PC-3 (cell line): ENCODE measurements around the gene PRR16. TPM values are rescaled to one million over a fixed set of nuclear protein-coding genes. Genes with fewer than 3 reads are reported as not detected.

Experiments used
- ATAC-seq: fragments of 200-7000 bp; cut with Tn5 transposase; 2 replicates; pipeline ENCODE4 v1.9.1; 2020; ENCODE audit warnings: mild to moderate bottlenecking, moderate library complexity
- BruUV-seq: library from RNA; stranded (reverse); fragments of 400-500 nt; replicated peaks from 2 replicates; lab custom pipeline; 2021; lab: Mats Ljungman, UMichigan
- CTCF ChIA-PET: fragments of 300-600 bp; sonication (Branson Sonifier 250); formaldehyde crosslinking; loops from one replicate; lab custom pipeline; 2022; ENCODE audit warnings: antibody characterized with exemption; lab: Charles Lee
- POLR2A ChIA-PET: fragments of 300-600 bp; sonication (Branson Sonifier 250); formaldehyde crosslinking; loops from one replicate; lab custom pipeline; 2022; ENCODE audit warnings: antibody characterized with exemption; ENCODE audit not compliant: unreplicated experiment; lab: Charles Lee
- DNase-seq: peaks from one replicate; pipeline ENCODE4 v3.0.0-alpha.2; 2015
- H2AFZ ChIP-seq: fragments of 300-600 bp; sonication (generic); 2 replicates; pipeline ENCODE4 v1.6.0; 2016; ENCODE audit warnings: antibody characterized with exemption, low read length
- H3F3A ChIP-seq: fragments of 300-600 bp; sonication (generic); one replicate; pipeline ENCODE4 v1.6.0; 2017; ENCODE audit warnings: antibody characterized with exemption, low read length, control low read depth, mild to moderate bottlenecking; ENCODE audit not compliant: unreplicated experiment
- H3K27ac ChIP-seq: fragments of 300-600 bp; sonication (generic); 2 replicates; pipeline ENCODE4 v1.5.1; 2016; ENCODE audit warnings: mild to moderate bottlenecking, low read length
- H3K27me3 ChIP-seq: fragments of 300-600 bp; sonication (generic); 2 replicates; pipeline ENCODE4 v1.6.1; 2016; ENCODE audit warnings: low read length, mixed read lengths
- H3K36me3 ChIP-seq: fragments of 300-600 bp; sonication (generic); 2 replicates; pipeline ENCODE4 v1.6.1; 2016; ENCODE audit warnings: low read depth, mixed run types, low read length, mixed read lengths
- H3K4me1 ChIP-seq: fragments of 300-600 bp; sonication (generic); 2 replicates; pipeline ENCODE4 v1.5.1; 2016; ENCODE audit warnings: low read length; ENCODE audit not compliant: insufficient read depth
- H3K4me2 ChIP-seq: fragments of 300-600 bp; sonication (generic); 2 replicates; pipeline ENCODE4 v1.6.0; 2016; ENCODE audit warnings: low read length
- H3K4me3 ChIP-seq: fragments of 300-600 bp; sonication (generic); 2 replicates; pipeline ENCODE4 v1.5.1; 2016; ENCODE audit warnings: mild to moderate bottlenecking, low read length, mixed read lengths
- H3K79me2 ChIP-seq: fragments of 300-600 bp; sonication (generic); 2 replicates; pipeline ENCODE4 v1.6.1; 2017; ENCODE audit warnings: low read length, mixed read lengths
- H3K9ac ChIP-seq: fragments of 300-600 bp; sonication (generic); 2 replicates; pipeline ENCODE4 v1.6.0; 2016; ENCODE audit warnings: mild to moderate bottlenecking, low read length
- H3K9me2 ChIP-seq: fragments of 300-600 bp; sonication (generic); replicated peaks from 2 replicates; pipeline ENCODE4 v1.6.1; 2016; ENCODE audit warnings: mixed run types, low read length, mixed read lengths
- H3K9me3 ChIP-seq: fragments of 300-600 bp; sonication (generic); 2 replicates; pipeline ENCODE4 v1.6.1; 2016; ENCODE audit warnings: low read length, mixed read lengths
- H4K20me1 ChIP-seq: fragments of 300-600 bp; sonication (generic); 2 replicates; pipeline ENCODE4 v1.6.1; 2016; ENCODE audit warnings: low read length, mixed read lengths
- EZH2 ChIP-seq: fragments of 300-600 bp; sonication (generic); IDR thresholded peaks from one replicate; pipeline ENCODE4 v1.6.1; 2017; ENCODE audit warnings: antibody characterized with exemption, mild to moderate bottlenecking, low read length; ENCODE audit not compliant: unreplicated experiment
- EZH2phosphoT487 ChIP-seq: fragments of 300-600 bp; sonication (generic); IDR thresholded peaks from 2 replicates; pipeline ENCODE4 v1.6.1; 2018; ENCODE audit warnings: mild to moderate bottlenecking, antibody characterized with exemption, low read length, borderline replicate concordance
- intact Hi-C: fragments of 100-400 bp; cut with micrococcal nuclease; formaldehyde crosslinking; loops from 2 replicates; pipeline ENCODE4 v1.9.0; 2023
- total RNA-seq: library from RNA; depleted of rRNA; stranded (reverse); fragments of >200 nt; gene quantifications from 2 replicates; pipeline ENCODE4 v1.2.3, GENCODE V29; 2014
- TF ChIP-seq, protein P1 (sequence below): fragments of 300-600 bp; sonication (generic); conservative IDR thresholded peaks from 2 replicates; pipeline ENCODE4 v1.5.1; 2017; ENCODE audit warnings: antibody characterized with exemption, low read depth, mild to moderate bottlenecking, low read length

PRR16 gene
- total RNA-seq, 1 experiment from 2014 or later, result 3.6 TPM

DNA sequence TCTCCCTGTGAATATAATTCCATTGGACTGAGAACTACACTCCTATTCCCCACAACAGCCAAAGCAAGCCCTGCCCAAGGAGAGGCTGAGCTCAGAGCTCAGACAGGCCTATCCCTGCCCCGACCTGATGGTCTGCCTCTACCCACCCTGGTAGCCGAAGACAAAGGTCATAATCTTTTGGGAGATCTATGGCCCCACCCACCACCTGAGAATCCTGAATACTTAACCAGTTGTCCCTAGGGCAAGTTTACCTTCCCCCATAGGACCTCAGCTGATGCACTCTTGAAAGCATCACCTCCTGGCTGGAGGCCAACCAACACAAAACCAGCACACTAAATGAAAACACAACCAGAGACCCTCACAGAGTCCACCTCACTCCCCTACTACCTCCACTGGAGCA is 167.5 kb downstream of the PRR16 start:
- H3K36me3 ChIP-seq, result no peaks in the 10 kb centered on the region
- no peak for ATAC-seq
- H4K20me1 ChIP-seq, result no peaks in the 10 kb centered on the region
- no peak overlapping the region for H2AFZ ChIP-seq
- POLR2A ChIA-PET, result no interaction called here
- BruUV-seq, result no TSS peak
- no peak overlapping the region for H3K4me3 ChIP-seq
- DNase-seq, result no peak
- no peaks in the 10 kb centered on the region for H3K9me2 ChIP-seq
- H3K9me3 ChIP-seq, result no peaks in the 10 kb centered on the region
- TF ChIP-seq, protein P1, sequence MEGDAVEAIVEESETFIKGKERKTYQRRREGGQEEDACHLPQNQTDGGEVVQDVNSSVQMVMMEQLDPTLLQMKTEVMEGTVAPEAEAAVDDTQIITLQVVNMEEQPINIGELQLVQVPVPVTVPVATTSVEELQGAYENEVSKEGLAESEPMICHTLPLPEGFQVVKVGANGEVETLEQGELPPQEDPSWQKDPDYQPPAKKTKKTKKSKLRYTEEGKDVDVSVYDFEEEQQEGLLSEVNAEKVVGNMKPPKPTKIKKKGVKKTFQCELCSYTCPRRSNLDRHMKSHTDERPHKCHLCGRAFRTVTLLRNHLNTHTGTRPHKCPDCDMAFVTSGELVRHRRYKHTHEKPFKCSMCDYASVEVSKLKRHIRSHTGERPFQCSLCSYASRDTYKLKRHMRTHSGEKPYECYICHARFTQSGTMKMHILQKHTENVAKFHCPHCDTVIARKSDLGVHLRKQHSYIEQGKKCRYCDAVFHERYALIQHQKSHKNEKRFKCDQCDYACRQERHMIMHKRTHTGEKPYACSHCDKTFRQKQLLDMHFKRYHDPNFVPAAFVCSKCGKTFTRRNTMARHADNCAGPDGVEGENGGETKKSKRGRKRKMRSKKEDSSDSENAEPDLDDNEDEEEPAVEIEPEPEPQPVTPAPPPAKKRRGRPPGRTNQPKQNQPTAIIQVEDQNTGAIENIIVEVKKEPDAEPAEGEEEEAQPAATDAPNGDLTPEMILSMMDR, result no peak
- H3K79me2 ChIP-seq, result no peaks in the 10 kb centered on the region
- H3K4me2 ChIP-seq, result no peak overlapping the region
- H3K9ac ChIP-seq, result no peak overlapping the region
- no peaks in the 10 kb centered on the region for H3K27me3 ChIP-seq
- no peaks in the 10 kb centered on the region for H3K4me1 ChIP-seq
- H3K27ac ChIP-seq, result no peak overlapping the region
- CTCF ChIA-PET, result no interaction called here
- H3F3A ChIP-seq, result no peaks in the 10 kb centered on the region
- intact Hi-C loops, result no loop called here

DNA sequence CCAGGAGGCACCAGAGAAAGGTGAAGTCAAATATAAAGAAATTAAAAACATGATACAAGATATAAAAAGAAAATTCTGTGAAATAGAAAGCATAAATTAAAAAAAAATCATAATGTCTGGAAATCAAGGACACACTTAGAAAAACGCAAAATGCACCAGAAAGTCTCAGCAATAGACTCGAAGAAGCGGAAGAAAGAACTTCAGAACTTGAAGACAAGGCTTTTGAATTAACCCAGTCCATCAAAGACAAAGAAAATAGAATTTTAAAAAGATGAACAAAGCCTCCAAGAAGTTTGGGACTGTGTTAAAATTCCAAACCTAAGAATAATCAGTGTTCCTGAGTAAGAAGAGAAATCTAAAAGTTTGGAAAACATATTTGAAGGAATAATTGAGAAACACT is 168.3 kb downstream of the PRR16 start:
- Histone ChIP-seq H2AFZ (no peak overlapping the region), H3K79me2 (no peaks in the 10 kb centered on the region), H3K27ac (no peak overlapping the region), H4K20me1 (no peaks in the 10 kb centered on the region), H3K4me1 (no peaks in the 10 kb centered on the region), H3K9me3 (no peaks in the 10 kb centered on the region), H3K9ac (no peak overlapping the region), H3K9me2 (no peaks in the 10 kb centered on the region), H3K27me3 (no peaks in the 10 kb centered on the region), H3F3A (no peaks in the 10 kb centered on the region), H3K4me2 (no peak overlapping the region), H3K4me3 (no peak overlapping the region), H3K36me3 (no peaks in the 10 kb centered on the region)
- POLR2A ChIA-PET, result no interaction called here
- CTCF ChIA-PET, result no interaction called here
- TF ChIP-seq EZH2phosphoT487 (no peak), EZH2 (no peak)
- TF ChIP-seq, protein P1, result no peak
- intact Hi-C loops, result no loop called here
- DNase-seq (no peak), ATAC-seq (no peak)
- no TSS peak for BruUV-seq

DNA sequence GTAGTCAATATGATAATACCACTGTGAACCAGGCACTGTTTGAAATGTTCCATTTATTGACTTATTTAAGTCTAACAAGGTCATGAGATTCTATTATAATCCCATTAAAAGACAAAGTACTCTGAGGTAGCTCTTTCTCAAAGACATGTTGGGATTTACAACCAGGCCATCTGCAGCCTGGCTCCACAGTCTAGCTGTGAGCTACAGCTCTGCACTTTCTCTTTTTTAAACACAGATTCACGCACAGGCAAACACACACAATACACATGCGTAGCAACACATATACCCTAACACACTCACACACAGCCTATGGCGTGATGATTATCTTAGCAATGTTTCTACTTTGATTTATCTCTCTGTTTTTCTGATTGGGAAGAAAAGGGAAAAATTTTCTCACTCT is 174.3 kb downstream of the PRR16 start:
- ChIA-PET POLR2A (no interaction called here), CTCF (no interaction called here)
- ATAC-seq (no peak), DNase-seq (no peak)
- no peaks in the 10 kb centered on the region for H3K36me3 ChIP-seq
- intact Hi-C loops, result no loop called here
- H2AFZ ChIP-seq, result no peak overlapping the region
- BruUV-seq, result no TSS peak
- H3K9me2 ChIP-seq, result no peaks in the 10 kb centered on the region
- H3K4me3 ChIP-seq, result no peak overlapping the region
- no peaks in the 10 kb centered on the region for H3K79me2 ChIP-seq
- no peaks in the 10 kb centered on the region for H4K20me1 ChIP-seq
- TF ChIP-seq, protein P1, result no peak
- TF ChIP-seq EZH2 (no peak), EZH2phosphoT487 (no peak)
- no peaks in the 10 kb centered on the region for H3K9me3 ChIP-seq
- no peaks in the 10 kb centered on the region for H3K4me1 ChIP-seq
- no peaks in the 10 kb centered on the region for H3F3A ChIP-seq
- H3K4me2 ChIP-seq, result no peak overlapping the region
- no peak overlapping the region for H3K9ac ChIP-seq
- no peak overlapping the region for H3K27ac ChIP-seq
- no peaks in the 10 kb centered on the region for H3K27me3 ChIP-seq
